Endothelial cell of umbilical vein (primary cell): ENCODE measurements around the gene SLFN12L.
A peak's percentile ranks its signal among the peaks of the same experiment; 100 is the strongest.

ENCODE experiments used
- CTCF ChIP-seq, 2 donors: IDR thresholded peaks; 1 replicate in 1 of 2; 2 replicates in 1 of 2; pipeline ENCODE4 v1.5.1; 2011; ENCODE audit warnings: low read length in 2 of 2, mild to moderate bottlenecking in 2 of 2, moderate library complexity in 2 of 2, control low read depth in 1 of 2, inconsistent platforms in 1 of 2, low read depth in 1 of 2; ENCODE audit not compliant: insufficient read depth in 1 of 2; ENCODE audit errors: extremely low read depth in 1 of 2
- EZH2 ChIP-seq: IDR thresholded peaks from 2 replicates; pipeline ENCODE4 v1.6.1; 2012; ENCODE audit warnings: borderline replicate concordance, low read depth, mild to moderate bottlenecking, moderate library complexity, low read length, inconsistent platforms; ENCODE audit not compliant: severe bottlenecking
- GATA2 ChIP-seq: IDR thresholded peaks from 2 replicates; pipeline ENCODE4 v1.7.0; 2011; ENCODE audit warnings: low read depth, mild to moderate bottlenecking, moderate library complexity, mixed read lengths, low read length; ENCODE audit not compliant: insufficient read length, insufficient read depth
- JUN ChIP-seq: IDR thresholded peaks from 2 replicates; pipeline ENCODE4 v1.6.1; 2011; ENCODE audit warnings: borderline replicate concordance, low read depth; ENCODE audit not compliant: insufficient read length, insufficient read depth
- MAX ChIP-seq: IDR thresholded peaks from 2 replicates; pipeline ENCODE4 v1.6.1; 2011; ENCODE audit not compliant: insufficient read depth, insufficient read length
- POLR2A ChIP-seq: IDR thresholded peaks from 2 replicates; pipeline ENCODE4 v1.6.1; 2012; ENCODE audit warnings: low read depth, mild to moderate bottlenecking, control low read depth, low read length
- POLR2AphosphoS5 ChIP-seq: IDR thresholded peaks from 2 replicates; pipeline ENCODE4 v1.6.1; 2012; ENCODE audit warnings: low read depth, mild to moderate bottlenecking, control low read depth, low read length, moderate library complexity; ENCODE audit not compliant: insufficient read depth

GRCh38 chr17:35449371-35449931, 88.0 kb downstream of the SLFN12L start:
- TF ChIP-seq EZH2 (peak; percentile 71), MAX (no peak), POLR2A (no peak), CTCF (IDR thresholded peaks at IDR 0.05; ENCODE audit: extremely low read depth in 1 of 2, insufficient read depth in 1 of 2, low read depth in 1 of 2, low read length in 2 of 2) (no peak), JUN (no peak), GATA2 (no peak), POLR2AphosphoS5 (no peak)
